Panc1 (cell line): ENCODE data around the gene CIAPIN1.

ENCODE experiments used
- CTCF ChIP-seq: fragments of 450-650 bp; IDR thresholded peaks from 2 replicates; pipeline ENCODE4 v1.5.1; 2017; ENCODE audit warnings: mild to moderate bottlenecking
- POLR2AphosphoS5 ChIP-seq: IDR thresholded peaks from 2 replicates; pipeline ENCODE4 v1.6.1; 2012; ENCODE audit warnings: mild to moderate bottlenecking, low read depth, low read length, moderate library complexity
- SIN3A ChIP-seq: IDR thresholded peaks from 2 replicates; pipeline ENCODE4 v1.6.1; 2012; ENCODE audit warnings: low read depth, mild to moderate bottlenecking, low read length, moderate library complexity, borderline replicate concordance; ENCODE audit not compliant: insufficient read depth

- TF ChIP-seq CTCF, result no peak
- no peak for TF ChIP-seq SIN3A
- no peak for TF ChIP-seq POLR2AphosphoS5
Observed at GRCh38 chr16:57409870-57410587, 37.2 kb downstream of the CIAPIN1 start.
